ENCODE measurements around the gene KBTBD13.
"Not testable (repeated sequence)": the region's sequence is repeated elsewhere in the genome, so short reads cannot be mapped to it uniquely, and the experiment has no call there.

The KBTBD13 gene

DNA sequence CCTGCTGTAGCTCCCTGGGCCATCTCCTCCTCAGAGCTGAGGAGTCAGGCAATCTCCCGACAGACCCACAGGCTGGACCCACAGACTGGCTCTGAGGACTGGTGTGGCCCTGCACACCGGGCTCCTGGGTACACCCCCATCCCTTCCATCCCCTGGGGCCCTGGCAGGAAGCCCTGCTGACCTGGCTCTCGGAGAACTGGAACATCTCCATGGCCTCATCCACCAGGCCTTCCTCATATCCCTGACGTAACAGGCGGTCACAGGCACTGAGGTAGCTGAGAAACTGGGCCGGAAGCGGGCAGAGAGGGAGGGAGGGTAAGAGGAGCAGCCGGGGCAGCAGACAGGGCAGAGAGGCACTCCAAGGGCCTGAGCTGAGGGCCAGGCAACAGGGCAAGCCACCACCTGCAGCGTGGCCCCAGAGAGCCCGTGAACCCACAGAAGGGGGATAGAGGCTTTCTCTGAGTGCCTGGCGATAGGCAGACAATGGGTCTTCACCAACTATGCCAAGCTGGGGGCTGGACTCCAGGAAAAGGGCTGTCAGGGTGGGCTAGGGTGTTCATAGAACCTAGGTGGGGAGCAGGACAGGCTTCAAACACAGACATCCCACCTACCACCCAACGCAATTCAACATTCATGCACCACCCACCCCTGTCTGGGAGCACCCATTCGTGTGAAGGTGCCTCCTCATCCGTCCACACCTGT, 17.9 kb downstream of the KBTBD13 start:
- in situ Hi-C loops (cut with HindIII; ENCODE audit: low sequenced_read_pairs), result no loop called here
- TF ChIP-seq, protein P1, sequence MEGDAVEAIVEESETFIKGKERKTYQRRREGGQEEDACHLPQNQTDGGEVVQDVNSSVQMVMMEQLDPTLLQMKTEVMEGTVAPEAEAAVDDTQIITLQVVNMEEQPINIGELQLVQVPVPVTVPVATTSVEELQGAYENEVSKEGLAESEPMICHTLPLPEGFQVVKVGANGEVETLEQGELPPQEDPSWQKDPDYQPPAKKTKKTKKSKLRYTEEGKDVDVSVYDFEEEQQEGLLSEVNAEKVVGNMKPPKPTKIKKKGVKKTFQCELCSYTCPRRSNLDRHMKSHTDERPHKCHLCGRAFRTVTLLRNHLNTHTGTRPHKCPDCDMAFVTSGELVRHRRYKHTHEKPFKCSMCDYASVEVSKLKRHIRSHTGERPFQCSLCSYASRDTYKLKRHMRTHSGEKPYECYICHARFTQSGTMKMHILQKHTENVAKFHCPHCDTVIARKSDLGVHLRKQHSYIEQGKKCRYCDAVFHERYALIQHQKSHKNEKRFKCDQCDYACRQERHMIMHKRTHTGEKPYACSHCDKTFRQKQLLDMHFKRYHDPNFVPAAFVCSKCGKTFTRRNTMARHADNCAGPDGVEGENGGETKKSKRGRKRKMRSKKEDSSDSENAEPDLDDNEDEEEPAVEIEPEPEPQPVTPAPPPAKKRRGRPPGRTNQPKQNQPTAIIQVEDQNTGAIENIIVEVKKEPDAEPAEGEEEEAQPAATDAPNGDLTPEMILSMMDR (IDR thresholded peaks at IDR 0.05; ENCODE audit: low read depth, low read length), result no peak
- DNase-seq (ENCODE audit: low read depth, low spot score), result no peak

DNA sequence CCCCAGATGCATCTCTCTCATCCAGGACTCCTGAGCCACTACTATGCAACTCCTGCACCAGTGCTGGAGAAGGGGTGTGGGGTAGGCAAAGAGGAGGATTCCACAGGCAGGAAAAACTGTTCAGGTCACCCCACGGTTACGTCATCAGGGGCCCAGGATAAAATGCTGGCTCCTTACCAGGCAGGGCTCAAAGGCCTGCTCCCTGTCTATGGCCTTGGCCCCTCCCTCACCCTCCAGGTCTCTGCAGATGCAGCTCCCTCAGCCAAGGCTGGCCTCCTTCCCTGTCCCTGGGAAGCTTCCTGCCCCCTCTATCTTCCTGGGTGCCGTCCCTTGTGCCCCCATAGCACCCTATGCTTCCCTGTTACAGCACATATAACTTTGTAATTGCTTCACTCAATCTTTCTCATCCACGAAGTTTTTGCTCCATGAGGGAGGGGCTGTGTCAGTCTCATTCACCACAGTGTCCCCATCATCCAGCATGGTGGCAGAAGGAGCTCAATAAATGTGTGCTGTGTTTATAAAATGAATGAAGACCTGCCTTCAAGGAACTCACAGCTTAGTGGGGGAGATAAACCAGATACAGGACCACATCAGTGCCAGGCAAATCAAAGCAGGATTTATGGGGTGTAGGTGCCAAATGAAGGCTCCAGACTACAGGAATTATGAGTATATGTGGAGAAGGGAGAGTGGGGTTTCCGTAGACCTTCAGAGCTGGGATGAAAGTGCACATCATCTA, 18.6 kb downstream of the KBTBD13 start:
- H3K4me3 ChIP-seq (ENCODE audit: low read depth, low read length), result no peak overlapping the region
- TF ChIP-seq, protein P1 (IDR thresholded peaks at IDR 0.05; ENCODE audit: low read depth, low read length), result no peak
- DNase-seq (ENCODE audit: low read depth, low spot score), result no peak
- in situ Hi-C loops (cut with HindIII; ENCODE audit: low sequenced_read_pairs), result no loop called here

More for the DNA sequence above, 17.9 kb downstream of the KBTBD13 start:
- H3K4me3 ChIP-seq (ENCODE audit: low read depth, low read length), result no peak overlapping the region

DNA sequence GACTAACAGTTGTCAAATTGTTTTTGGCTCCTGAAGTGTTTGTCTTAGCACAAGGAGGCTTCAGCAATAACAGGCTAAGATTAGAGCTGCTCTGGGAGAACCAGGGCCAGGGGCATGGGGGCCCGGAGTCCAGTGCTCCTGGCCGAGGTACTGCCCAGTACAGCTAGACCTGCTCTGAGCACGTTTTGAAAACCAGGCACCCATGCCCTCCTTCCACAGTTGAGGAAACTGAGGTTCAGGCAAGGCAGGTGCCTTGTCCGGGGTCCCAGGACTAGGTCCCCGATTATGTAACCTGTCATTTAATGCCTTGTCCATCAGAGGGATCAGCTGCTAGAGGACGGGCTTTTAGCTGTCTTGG, 19.2 kb downstream of the KBTBD13 start:
- H3K4me3 ChIP-seq (ENCODE audit: low read depth, low read length), result no peak overlapping the region
- TF ChIP-seq, protein P1 (IDR thresholded peaks at IDR 0.05; ENCODE audit: low read depth, low read length), result no peak
- no peak for DNase-seq (ENCODE audit: low read depth, low spot score)
- in situ Hi-C loops (cut with HindIII; ENCODE audit: low sequenced_read_pairs), result no loop called here

DNA sequence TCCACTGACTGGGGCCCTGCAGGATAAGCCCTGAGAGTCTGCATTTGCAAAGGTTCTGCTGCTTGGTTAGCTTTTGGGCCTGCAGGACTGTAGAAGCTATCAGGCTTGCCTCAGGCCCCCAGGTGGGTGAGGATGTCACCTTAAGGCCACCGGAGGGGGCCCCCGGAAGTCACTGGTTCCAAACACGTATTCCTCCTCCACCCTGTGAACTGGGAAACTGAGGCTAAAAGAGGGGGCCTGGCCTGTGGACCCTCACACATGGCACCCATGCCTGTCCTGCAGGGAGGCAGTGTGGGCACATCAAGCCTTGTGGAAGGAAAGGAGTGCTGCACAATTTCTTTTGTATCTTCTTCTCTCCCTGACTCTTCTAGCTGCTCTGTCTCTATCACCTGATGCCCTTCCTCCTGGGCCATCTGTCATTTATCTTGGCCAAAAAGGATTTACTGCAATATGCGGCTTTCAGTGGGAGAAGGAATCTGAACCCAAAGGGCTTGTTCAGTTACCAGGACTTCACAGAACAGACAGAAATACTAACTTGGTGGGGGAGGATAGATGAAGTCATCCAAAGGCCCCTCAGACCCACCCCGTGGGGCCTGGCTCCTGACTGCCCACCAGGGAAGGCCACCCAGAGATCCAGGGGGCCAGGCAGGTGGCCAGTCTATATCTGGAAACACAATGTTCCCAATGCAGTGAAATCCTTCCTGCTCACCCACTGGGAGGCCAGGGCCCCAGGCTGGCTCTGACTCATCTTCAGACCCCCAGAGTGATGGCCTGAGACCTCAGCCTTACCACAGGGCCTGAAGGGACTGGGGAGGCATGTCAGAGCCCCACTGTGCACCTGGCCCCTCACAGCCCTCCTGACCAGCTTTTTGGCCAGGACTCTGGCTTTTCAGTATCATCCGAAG, 20.2 kb downstream of the KBTBD13 start:
- in situ Hi-C loops (cut with HindIII; ENCODE audit: low sequenced_read_pairs), result no loop called here
- TF ChIP-seq, protein P1 (IDR thresholded peaks at IDR 0.05; ENCODE audit: low read depth, low read length), result no peak
- no peak overlapping the region for H3K4me3 ChIP-seq (ENCODE audit: low read depth, low read length)
- peak; percentile 41 for DNase-seq (ENCODE audit: low read depth, low spot score)

DNA sequence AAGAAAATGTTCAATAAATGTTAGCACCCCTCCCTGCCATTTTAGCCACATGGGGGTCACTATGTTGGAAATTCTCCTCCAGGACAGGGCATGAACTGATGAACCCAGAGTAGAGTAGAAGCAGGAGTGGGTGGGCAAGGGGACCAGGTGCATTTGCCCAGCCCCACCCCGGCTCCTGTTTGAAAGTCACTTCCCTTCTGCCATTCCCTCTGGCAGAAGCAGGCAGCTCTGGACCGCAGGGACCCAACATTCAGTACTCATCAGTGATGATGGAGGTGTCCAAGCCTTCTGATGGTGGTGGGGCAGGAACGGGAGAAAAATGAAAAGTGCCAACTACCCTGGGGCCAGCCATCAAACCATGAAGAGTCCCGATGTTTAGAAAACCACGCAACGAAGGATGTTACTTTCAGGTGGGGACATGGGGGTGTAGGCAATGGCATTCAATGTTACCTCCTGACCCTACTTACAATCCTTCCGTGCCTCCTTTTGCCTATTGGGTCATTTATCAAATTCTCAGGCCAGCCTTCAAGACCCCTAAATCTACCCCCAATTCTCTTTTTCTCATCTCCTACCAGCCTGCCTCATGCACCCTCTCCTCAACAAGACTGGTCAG, 21.2 kb downstream of the KBTBD13 start:
- no peak overlapping the region for H3K4me3 ChIP-seq (ENCODE audit: low read depth, low read length)
- in situ Hi-C loops (cut with HindIII; ENCODE audit: low sequenced_read_pairs), result no loop called here
- DNase-seq (ENCODE audit: low read depth, low spot score), result no peak
- TF ChIP-seq, protein P1 (IDR thresholded peaks at IDR 0.05; ENCODE audit: low read depth, low read length), result no peak

DNA sequence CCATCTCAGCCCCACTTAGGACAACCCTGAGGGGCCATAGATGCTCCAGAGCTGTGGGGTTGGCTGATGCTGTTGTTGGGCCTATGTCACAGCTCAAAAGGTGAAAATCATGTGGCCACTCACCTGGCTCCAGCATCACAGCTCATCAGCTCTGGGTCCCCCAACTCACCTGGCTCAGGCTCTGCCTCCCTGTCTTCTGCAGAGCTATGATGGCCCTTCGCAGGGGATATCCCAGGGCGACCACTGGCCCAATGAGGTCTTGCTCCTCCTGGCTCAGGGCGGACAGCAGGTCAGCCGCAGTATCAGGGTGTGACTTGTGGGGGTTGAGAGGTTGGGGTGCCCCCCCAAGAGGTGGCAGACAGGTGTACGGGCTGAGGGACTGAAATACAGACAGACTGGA, 22.8 kb downstream of the KBTBD13 start:
- no peak for DNase-seq (ENCODE audit: low read depth, low spot score)
- TF ChIP-seq, protein P1 (IDR thresholded peaks at IDR 0.05; ENCODE audit: low read depth, low read length), result no peak
- H3K4me3 ChIP-seq (ENCODE audit: low read depth, low read length), result no peak overlapping the region
- in situ Hi-C loops (cut with HindIII; ENCODE audit: low sequenced_read_pairs), result no loop called here

DNA sequence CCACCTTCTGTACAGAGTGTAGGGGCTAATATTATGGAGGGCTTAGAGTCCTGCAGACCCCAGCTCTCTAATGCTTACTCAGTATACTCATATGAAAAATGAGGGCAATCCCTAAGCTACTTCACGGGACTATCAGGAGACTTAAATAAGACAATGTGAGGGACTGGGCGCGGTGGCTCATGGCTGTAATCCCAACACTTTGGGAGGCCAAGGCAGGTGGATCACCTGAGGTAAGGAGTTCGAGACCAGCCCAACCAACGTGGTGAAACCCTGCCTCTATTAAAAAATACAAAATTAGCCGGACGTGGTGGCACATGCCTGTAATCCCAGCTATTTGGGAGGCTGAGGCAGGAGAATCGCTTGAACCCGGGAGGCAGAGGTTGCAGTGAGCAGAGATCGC, 23.3 kb downstream of the KBTBD13 start:
- DNase-seq (ENCODE audit: low read depth, low spot score); H3K4me3 ChIP-seq (ENCODE audit: low read depth, low read length); in situ Hi-C loops (cut with HindIII; ENCODE audit: low sequenced_read_pairs): not testable (repeated sequence)
